H54 (cell line): ENCODE measurements around the gene CTDP1.
"Not testable (repeated sequence)": the region's sequence is repeated elsewhere in the genome, so short reads cannot be mapped to it uniquely, and the experiment has no call there.

Experiments used
- DNase-seq: peaks from one replicate; pipeline ENCODE4 v3.0.0; 2011; ENCODE audit warnings: low spot score, mixed read lengths; ENCODE audit not compliant: insufficient read length
- FAIRE-seq: peaks from 3 replicates; lab custom pipeline; 2011; peaks lifted over from hg19 to GRCh38; lab: Jason Lieb, UNC
- POLR2A ChIP-seq: IDR thresholded peaks from 2 replicates; pipeline ENCODE4 v1.6.1; 2011; ENCODE audit warnings: low read depth, mild to moderate bottlenecking, low read length

CTDP1 gene

DNA sequence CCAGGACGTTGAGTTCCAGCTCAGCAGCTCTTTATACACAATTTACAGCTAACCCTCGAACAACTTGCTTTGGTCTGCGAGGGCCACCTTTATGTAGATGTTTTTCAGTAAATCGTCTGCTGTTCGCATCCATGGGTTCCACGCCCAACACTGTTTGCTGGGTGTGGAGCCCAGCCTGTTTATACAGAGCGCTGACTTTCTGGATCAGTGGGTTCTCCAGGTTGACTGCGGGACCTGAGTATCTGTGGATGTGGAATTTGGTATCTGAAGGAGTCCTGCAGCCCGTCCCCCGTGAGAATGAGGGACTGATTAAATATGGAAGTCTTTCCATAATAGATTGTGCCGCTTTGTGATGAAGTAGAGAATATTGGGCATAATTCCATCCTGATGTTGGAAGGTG lies 2.9 kb downstream of the CTDP1 start:
- no peak for TF ChIP-seq POLR2A

GRCh38 chr18:79682894-79683625 lies 3.5 kb downstream of the CTDP1 start:
- FAIRE-seq (no peak), DNase-seq (no peak)

More for the DNA sequence above, 2.9 kb downstream of the CTDP1 start:
- no peak for DNase-seq
- FAIRE-seq: no peak

DNA sequence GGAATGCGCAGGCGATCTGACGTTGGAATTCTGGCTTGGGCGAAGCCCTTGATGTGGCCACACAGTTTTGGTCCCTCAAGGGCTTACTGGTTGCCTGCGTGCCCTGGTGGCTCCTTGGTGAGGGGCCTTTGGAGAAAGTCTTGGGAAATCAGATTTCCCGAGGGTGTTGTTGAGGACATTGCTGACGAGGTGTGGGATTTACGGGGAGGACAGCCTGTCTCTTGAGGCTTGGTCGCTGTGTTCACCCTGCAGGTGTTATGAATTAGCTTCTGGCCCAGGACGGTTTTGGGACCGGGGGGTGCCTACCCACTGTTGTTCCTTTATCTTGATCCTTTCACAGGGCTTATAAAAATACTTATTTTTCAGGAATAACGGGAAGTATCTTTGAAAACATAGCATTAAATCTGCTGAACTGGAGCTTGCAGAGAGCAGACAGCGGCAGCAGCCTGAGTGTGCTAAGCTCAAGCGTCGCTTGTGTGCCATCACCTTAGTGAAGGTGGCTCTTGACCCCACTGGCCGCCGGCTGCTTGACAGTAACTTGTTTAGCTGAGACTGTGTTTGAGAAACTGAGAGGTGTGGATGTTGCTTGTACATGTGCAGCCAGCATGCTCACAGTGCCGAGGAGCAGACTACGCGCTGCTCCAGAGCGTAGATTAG lies 4.2 kb downstream of the CTDP1 start:
- DNase-seq: no peak
- TF ChIP-seq POLR2A: no peak
- FAIRE-seq: no peak

More at GRCh38 chr18:79682894-79683625, 3.5 kb downstream of the CTDP1 start:
- no peak for TF ChIP-seq POLR2A

- TF ChIP-seq POLR2A: no peak
- FAIRE-seq (no peak), DNase-seq (no peak)
Measured at GRCh38 chr18:79684283-79684631, 4.7 kb downstream of the CTDP1 start.

- FAIRE-seq: no peak
- DNase-seq: no peak
Measured at GRCh38 chr18:79684787-79685186, 5.2 kb downstream of the CTDP1 start.

DNA sequence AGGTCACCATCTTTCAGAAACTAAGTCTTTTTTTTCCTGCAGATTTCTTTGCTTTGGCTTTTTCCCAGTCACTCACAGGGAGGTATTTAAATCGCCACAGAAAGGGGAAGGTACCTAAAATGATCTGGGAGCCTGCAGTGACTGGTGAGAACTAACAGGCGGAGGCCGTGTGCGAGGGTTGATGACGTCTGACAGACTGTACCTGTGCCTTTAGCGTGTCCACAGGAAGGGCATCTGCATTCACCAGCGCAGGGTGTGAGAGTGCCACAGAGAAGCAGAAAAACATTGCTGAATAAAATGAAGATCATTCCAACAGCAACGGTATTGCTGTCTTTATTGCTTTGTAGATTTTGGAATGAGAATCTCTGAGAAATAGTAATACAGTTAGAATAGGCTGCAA lies 5.7 kb downstream of the CTDP1 start:
- no peak for DNase-seq
- FAIRE-seq: no peak
- no peak for TF ChIP-seq POLR2A

More at GRCh38 chr18:79684787-79685186, 5.2 kb downstream of the CTDP1 start:
- TF ChIP-seq POLR2A: no peak

- no peak for TF ChIP-seq POLR2A
- DNase-seq: no peak
- FAIRE-seq: no peak
Measured at GRCh38 chr18:79685971-79686370, 6.4 kb downstream of the CTDP1 start.

DNA sequence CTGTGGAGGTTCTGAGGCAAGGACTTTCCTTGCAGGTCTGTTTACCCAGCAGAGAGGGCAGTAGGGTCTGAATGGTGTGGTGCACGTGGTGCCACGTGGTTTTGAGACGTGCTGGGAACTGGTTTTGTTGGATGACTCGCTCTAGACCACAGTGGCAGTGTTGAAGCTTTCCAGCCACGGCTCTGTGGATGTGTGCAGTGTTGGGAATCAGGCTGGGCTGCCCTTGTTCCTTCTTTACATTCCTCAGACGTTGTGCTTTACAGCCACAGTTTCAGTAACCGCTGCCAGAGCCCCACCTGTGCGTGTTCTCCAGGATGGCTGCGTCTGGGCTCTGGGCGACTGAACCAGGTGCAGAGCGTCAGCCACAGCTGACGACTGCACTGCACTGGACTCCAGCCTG lies 8.2 kb downstream of the CTDP1 start:
- no peak for TF ChIP-seq POLR2A
- FAIRE-seq: no peak
- DNase-seq: peak; percentile 6

GRCh38 chr18:79690071-79690470 lies 10.5 kb downstream of the CTDP1 start:
- FAIRE-seq: no peak
- TF ChIP-seq POLR2A: no peak

DNA sequence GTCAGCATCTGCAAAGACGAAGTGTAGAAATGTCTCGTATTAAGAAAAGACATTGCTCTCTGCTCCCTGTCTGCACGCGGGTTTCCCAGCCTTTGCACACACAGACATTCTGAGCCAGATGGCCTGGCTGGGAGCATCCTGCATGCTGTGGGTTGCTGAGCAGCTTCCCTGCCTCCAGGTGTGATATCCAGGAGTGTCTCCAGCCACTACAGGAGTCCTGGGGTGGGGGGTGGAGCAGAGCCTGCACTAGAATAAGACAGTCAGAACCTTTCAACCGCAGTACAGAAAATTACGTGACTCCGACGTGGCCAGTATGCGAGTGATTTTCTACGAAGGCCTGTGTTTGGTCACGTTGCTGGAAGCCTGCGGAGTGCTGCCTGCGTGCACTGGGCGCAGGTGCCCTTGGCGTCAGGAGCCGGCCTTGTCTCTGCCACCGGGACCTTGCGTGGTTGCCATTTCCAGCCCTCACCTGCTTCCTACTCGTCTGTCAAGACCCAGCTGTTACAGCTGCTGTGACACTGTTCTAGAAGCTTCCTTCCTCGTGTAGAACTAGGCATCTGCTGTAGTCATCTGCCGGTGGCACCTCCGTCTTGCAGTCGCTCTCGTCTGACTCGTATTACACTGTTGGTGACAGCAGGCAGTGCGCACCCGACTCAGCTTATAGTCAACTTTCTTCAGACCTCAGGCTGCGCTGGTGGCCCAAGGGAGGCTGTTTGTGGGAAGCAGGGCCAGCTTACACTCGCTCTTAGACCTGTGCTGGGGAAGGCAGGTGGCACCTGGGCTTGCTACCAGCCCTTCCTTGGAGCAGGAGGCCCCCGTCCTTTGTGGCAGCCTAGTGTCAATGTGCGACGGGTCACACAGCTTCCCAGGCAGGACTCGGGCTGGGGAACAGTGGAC lies 11.2 kb downstream of the CTDP1 start:
- FAIRE-seq (no peak), DNase-seq (no peak)
- no peak for TF ChIP-seq POLR2A

More at GRCh38 chr18:79690071-79690470, 10.5 kb downstream of the CTDP1 start:
- DNase-seq: no peak

GRCh38 chr18:79692056-79692455 lies 12.5 kb downstream of the CTDP1 start:
- DNase-seq (no peak), FAIRE-seq (no peak)
- no peak for TF ChIP-seq POLR2A

DNA sequence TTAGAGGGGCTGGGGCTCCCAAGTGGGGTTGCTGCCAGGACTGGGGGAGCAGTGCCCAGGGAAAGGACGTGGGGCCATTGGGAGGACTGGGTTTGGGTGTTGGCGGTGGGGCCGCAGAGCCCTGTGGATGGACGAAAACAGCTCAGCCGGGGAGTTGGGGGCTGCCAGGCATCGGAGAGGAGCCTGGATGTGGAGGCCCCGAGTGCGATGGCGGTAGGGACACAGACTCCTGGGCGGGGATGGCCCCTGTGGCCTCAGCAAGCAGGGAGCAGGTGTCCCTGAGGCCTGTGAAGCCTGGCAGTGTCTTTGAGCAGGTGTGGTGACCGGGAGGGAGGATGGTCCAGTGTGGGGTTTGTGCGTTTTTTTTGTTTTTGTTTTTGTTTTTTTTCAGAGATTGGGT lies 13.3 kb downstream of the CTDP1 start:
- FAIRE-seq (no peak), DNase-seq (no peak)
- no peak for TF ChIP-seq POLR2A

DNA sequence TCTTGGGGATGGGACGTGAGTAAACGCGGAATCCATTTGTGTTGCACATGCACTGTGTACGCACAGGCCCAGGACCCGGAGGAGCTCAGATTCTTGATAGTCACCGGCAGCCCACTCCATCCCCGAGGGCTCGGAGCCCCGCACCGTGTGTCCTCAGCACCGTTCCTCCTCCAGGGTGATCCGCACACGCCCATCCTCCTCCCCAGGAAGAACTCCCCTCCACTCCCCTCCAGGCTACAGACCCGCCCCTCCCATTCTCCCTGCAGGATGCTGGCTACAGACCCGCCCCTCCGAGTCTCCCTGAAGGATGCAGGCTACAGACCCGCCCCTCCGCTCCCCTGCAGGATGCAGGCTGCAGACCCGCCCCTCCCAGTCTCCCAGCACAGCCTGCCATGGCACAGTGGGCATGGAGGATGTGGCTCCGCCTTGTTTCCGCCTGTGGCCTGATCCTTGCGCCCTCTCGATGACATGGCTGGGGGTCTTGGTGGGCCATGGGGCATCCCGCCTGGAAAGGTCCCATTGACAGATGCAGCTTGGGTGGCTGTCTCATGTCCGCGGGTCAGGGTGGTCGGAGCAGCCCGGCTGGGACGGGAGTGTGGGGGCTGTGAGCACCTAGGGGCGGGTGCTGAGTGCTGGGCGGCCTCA lies 14.1 kb downstream of the CTDP1 start:
- DNase-seq (no peak), FAIRE-seq (no peak)

DNA sequence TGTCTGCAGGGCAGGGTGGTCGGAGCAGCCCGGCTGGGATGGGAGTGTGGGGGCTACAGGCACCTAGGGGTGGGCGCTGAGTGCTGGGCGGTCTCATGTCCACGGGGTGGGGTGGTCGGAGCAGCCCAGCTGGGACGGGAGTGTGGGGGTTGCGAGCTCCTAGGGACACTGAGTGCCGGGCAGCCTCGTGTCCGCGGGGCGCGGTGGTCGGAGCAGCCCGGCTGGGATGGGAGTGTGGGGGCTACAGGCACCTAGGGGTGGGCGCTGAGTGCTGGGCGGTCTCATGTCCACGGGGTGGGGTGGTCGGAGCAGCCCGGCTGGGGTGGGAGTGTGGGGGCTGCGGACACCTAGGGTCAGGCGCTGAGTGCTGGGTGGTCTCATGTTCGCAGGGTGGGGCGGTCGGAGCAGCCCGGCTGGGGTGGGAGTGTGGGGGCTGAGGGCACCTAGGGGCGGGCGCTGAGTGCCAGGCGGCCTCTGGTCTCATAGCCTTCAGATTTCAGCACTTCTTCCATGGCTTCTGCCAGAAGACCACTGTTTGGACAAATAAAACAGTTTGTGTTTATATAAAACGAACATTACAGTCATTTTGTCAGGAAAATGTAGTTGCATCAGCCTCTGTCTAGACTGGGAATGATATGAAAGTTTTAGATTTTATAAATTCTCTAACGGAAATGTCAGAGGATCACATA lies 14.7 kb downstream of the CTDP1 start:
- not testable (repeated sequence) for DNase-seq, FAIRE-seq

More for the DNA sequence above, 14.1 kb downstream of the CTDP1 start:
- no peak for TF ChIP-seq POLR2A
